Colonic mucosa (tissue), 4 donors: Measurements from ENCODE around the gene MXRA7. TPM values are rescaled to one million over a fixed set of nuclear protein-coding genes. Genes with fewer than 3 reads are reported as not detected.
"Not testable (repeated sequence)": the region's sequence is repeated elsewhere in the genome, so short reads cannot be mapped to it uniquely, and the experiment has no call there.

Experiments used
- DNase-seq: peaks from one replicate; pipeline ENCODE4 v3.0.0-alpha.2; 2020
- H3K27ac ChIP-seq: fragments of 200-600 bp; one replicate; pipeline ENCODE4 v1.8.0; 2021
- H3K27me3 ChIP-seq: fragments of 200-600 bp; one replicate; pipeline ENCODE4 v1.8.0; 2021
- H3K36me3 ChIP-seq: fragments of 200-600 bp; one replicate; pipeline ENCODE4 v1.8.0; 2021
- H3K4me1 ChIP-seq: fragments of 200-600 bp; one replicate; pipeline ENCODE4 v1.8.0; 2021; ENCODE audit warnings: mild to moderate bottlenecking
- H3K4me3 ChIP-seq: fragments of 200-600 bp; one replicate; pipeline ENCODE4 v1.8.0; 2021
- H3K9ac ChIP-seq, 2 donors: one replicate each; pipeline ENCODE4 v1.7.0; 2013; ENCODE audit warnings: control low read depth in 2 of 2, low read depth in 2 of 2, low read length in 2 of 2
- H3K9me3 ChIP-seq: fragments of 200-600 bp; one replicate; pipeline ENCODE4 v1.8.0; 2021
- CTCF ChIP-seq: fragments of 200-600 bp; IDR thresholded peaks from one replicate; pipeline ENCODE4 v1.8.0; 2022; ENCODE audit warnings: antibody characterized with exemption, mild to moderate bottlenecking
- intact Hi-C: fragments of 100-400 bp; cut with DNase I; formaldehyde crosslinking; loops from one replicate; pipeline ENCODE4 v1.14.1; 2022
- total RNA-seq, 2 donors: library from RNA; stranded (reverse); fragmentation: NEBNext Ultra II Directional in 1 of 2; extraction: Animal tissue kit (Norgen Biotek cat#: 25700) in 1 of 2; gene quantifications; one replicate each; pipeline ENCODE4 v1.2.1, GENCODE V29; 2021
- donor health status: healthy.
- donor health status: DM: no; HTN: no; CAD: no.
- donor health status: DM: no; HTN: no; CAD: no.

Gene MXRA7
- total RNA-seq, 2 donors from 2014 or later: 20.3 to 39.3 TPM

DNA sequence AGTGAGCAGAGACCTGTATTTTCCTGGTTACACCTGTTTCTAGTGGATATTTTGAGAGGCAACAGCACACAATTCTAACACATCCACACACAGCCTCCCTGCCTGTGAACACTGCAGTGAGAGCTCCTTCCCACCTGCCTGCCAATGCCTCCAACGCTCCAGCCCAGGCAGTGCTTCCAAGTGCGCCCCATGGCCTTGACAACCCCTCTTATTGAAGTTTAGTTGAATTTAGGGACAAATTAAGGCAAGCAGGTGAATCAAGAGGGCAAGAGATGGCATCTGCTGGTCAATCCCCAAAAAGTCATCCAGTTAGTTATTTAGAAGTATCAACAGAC is 4.7 kb upstream of the MXRA7 start:
- Histone ChIP-seq H3K27ac (peak overlapping the region; percentile 33), H3K36me3 (peaks cover 28% of the 10 kb centered on the region), H3K4me3 (no peak overlapping the region), H3K9ac (no peak overlapping the region), H3K4me1 (peaks cover 6% of the 10 kb centered on the region), H3K9me3 (no peaks in the 10 kb centered on the region), H3K27me3 (no peaks in the 10 kb centered on the region)
- no peak for DNase-seq
- intact Hi-C loops: loop anchor here (10.0 kb wide), 1 partner anchor 161 kb away; no protein-coding TSS in a partner anchor
- TF ChIP-seq CTCF: no peak

DNA sequence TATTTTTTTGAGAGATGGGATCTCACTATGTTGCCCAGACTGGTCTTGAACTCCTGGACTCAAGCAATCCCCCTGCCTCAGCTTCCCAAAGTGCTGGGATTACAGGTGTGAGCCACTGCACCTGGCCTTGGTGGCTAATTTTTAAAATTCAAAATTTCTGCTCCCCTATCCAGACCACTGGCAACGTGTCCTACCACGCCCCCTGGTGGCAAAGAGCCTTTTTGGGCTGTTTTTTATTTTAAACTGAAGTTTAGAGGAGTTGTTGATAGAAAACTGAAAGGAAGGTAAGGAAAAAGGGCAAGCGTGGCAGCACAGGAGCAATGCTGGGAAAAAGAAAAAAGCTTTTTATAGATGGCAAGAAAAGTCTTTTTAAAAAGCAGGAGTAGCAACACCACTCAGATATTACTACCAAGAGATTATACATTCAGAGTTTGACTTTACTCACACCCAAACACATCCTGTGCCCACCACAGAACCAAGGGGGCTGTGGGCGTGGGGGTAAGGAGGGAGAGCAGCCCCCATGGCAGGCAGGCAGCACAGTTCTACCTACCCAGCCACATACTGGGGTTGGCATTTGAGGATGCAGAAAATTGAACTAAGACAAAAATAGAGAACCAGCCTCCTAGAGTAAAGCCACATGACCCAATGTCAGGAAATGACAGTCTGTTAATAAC is 4.2 kb upstream of the MXRA7 start:
- Histone ChIP-seq H3K9ac (no peak overlapping the region), H3K9me3 (no peaks in the 10 kb centered on the region), H3K27me3 (no peaks in the 10 kb centered on the region), H3K4me3 (no peak overlapping the region), H3K4me1 (peaks cover 6% of the 10 kb centered on the region), H3K36me3 (peaks cover 23% of the 10 kb centered on the region), H3K27ac (peak overlapping the region; percentile 33)
- peak; percentile 78 for TF ChIP-seq CTCF
- peak; percentile 83 for DNase-seq
- intact Hi-C loops: loop anchor here (10.0 kb wide), 1 partner anchor 160 kb away; no protein-coding TSS in a partner anchor

- peaks cover 6% of the 10 kb centered on the region for H3K4me1 ChIP-seq
- no peak overlapping the region for H3K4me3 ChIP-seq
- peaks cover 17% of the 10 kb centered on the region for H3K36me3 ChIP-seq
- intact Hi-C loops: loop anchor here (10.0 kb wide), 1 partner anchor 160 kb away; no protein-coding TSS in a partner anchor
- H3K27me3 ChIP-seq: no peaks in the 10 kb centered on the region
- H3K9ac ChIP-seq: no peak overlapping the region
- H3K9me3 ChIP-seq: no peaks in the 10 kb centered on the region
- no peak overlapping the region for H3K27ac ChIP-seq
- DNase-seq: no peak
- no peak for TF ChIP-seq CTCF
Observed at GRCh38 chr17:76714336-76714735, 3.6 kb upstream of the MXRA7 start.

GRCh38 chr17:76713765-76714164 is 3.0 kb upstream of the MXRA7 start:
- Histone ChIP-seq H3K36me3 (peaks cover 13% of the 10 kb centered on the region), H3K4me3 (no peak overlapping the region), H3K9me3 (no peaks in the 10 kb centered on the region), H3K27me3 (no peaks in the 10 kb centered on the region), H3K4me1 (peaks cover 6% of the 10 kb centered on the region), H3K27ac (no peak overlapping the region), H3K9ac (no peak overlapping the region)
- TF ChIP-seq CTCF: no peak
- intact Hi-C loops: loop anchor here (10.0 kb wide), 1 partner anchor 159 kb away; no protein-coding TSS in a partner anchor
- no peak for DNase-seq

GRCh38 chr17:76712321-76712720 is 1.6 kb upstream of the MXRA7 start:
- not testable (repeated sequence) for H3K27ac ChIP-seq, DNase-seq, H3K9ac ChIP-seq, H3K36me3 ChIP-seq, H3K4me1 ChIP-seq, H3K9me3 ChIP-seq, H3K4me3 ChIP-seq, H3K27me3 ChIP-seq
- intact Hi-C loops: loop anchor here (10.0 kb wide), 1 partner anchor 158 kb away; no protein-coding TSS in a partner anchor

DNA sequence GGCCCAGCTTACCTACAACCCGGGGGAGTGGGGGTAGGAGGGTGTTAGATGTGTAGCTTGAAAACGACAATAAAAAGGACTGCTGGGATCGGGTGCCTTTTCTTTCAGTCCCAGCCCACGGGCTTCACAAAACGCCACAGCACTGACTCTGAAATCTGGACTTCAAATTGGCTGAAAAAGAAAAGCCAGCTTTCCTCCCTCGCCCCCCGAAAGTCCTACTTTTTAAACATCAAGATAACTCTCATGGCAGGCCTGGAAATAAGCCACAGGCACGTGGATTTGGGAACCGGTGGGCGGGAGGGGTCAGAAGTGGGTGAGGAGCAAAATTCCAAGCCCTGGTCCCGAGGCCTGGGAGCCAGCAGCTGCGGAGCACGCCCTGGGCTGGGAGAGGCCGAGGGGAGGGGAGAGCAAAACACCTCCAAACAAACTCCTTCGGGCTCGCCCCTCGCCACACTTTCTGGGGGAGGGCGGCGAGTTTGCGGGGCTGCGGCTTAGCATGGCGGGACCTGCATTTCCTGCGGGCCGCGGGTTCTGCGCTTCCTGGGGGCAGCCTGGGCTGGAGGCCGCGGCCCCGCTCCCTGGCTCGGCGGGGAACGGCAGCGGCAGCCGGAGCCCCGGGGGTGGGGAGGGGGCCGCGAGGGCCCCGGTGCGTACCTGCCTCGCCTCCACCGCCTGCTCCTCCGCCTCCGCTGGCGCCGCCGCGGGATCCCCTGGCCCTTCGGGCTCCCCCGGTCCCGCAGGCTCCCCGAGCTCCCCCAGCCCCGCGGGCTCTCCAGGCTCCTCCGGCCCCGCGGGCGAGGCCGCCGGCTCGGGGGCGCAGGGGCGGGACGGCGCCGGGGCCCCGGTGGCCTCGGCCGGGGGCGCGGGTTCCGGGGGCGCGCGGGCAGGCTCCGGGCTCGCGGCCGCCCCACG is 558 bp downstream of the MXRA7 start:
- Histone ChIP-seq H3K4me3 (peak overlapping the region; percentile 53), H3K27ac (peak overlapping the region; percentile 74), H3K9ac (peak overlapping the region; percentile 35 to 66)
- peak; percentile 53 for DNase-seq
- H3K4me1 ChIP-seq, H3K36me3 ChIP-seq, H3K27me3 ChIP-seq, H3K9me3 ChIP-seq: not testable (repeated sequence)
- intact Hi-C loops: loop anchor here (10.0 kb wide), 1 partner anchor 155 kb away; no protein-coding TSS in a partner anchor
